GM21576 (cell line): ENCODE measurements around the gene SEMA5A.
"Not testable (repeated sequence)": the region's sequence is repeated elsewhere in the genome, so short reads cannot be mapped to it uniquely, and the experiment has no call there.

Experiments used
- ATAC-seq: cut with Tn5 transposase; IDR thresholded peaks from one replicate; pipeline ENCODE4 v1.9.1; 2021; ENCODE audit warnings: mild to moderate bottlenecking, moderate library complexity; ENCODE audit not compliant: unreplicated experiment

Gene SEMA5A

DNA sequence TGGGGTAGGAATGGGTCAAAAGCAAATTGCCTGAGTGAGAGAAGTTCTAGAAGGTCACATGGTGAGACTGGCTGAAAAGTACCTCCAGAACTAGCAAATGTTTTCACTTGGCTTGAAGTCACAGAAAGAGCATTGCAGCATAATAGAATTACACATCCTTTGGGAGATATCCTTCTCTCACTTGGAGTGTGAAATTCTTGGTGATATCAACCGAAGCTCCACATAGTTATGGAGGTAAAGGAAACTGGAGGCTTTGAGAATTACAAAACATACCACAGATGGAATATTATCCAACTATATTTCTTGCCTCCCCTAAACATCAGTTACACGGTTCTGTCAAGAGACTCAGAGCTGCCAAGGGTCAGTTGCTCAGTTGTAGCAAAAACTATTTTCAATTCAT lies 182.4 kb downstream of the SEMA5A start:
- peak; percentile 22 for ATAC-seq

DNA sequence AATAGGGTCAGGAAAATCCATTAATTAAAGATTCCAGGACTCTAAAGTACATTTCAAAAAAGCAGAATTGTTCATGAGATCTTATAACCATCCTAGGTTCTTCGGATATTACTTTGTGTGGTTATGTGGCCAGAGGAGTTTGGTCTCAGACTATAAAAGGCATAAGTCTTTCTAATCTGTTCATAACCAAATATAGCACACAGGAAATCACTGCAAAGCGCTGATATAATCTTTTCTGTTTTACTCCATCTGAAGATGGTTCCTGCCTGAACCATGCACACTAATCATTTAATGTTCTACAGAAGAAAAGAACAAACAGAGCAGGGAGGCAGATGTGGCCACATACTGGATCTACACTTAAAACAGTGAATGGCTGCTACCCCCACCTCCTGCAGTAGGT lies 182.8 kb downstream of the SEMA5A start:
- ATAC-seq: peak; percentile 39

DNA sequence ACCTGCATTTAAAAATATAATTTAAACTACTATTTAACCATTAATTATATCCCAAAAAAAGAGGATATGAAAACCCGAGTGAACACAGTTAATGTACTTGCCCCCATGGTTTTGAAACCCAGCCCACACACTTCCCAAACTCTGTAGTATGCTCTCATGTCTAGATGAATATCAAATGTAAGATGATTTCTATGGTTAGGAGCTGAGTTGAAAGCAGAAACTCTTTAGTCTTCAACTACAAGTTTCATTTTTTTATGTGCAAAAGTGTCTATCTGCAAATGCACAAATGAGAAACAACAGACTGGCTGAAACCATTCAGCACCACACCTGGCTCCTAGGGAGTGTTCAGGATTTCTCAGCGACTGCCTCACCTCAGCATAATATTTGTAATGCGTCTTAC lies 183.3 kb downstream of the SEMA5A start:
- peak; percentile 68 for ATAC-seq

DNA sequence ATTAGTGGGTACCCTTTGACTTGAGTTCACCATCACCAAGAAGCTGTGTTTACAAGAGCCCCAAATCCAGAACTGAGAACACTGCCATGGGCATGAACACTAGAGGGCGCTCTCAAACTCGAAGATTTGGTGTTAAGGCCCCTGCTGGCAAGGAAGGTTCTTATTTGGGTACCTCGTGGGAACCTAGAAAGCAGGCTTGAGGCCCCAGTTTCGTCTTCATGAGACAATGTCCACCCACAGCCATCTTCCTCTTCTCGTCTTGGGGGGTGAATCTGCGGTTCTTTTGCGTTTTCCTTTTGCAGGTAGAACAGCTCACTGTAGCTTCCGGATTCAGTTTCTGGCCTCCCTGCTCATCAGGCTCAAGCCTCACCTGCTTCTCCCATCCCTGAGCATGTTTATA lies 184.0 kb downstream of the SEMA5A start:
- ATAC-seq: peak; percentile 60

DNA sequence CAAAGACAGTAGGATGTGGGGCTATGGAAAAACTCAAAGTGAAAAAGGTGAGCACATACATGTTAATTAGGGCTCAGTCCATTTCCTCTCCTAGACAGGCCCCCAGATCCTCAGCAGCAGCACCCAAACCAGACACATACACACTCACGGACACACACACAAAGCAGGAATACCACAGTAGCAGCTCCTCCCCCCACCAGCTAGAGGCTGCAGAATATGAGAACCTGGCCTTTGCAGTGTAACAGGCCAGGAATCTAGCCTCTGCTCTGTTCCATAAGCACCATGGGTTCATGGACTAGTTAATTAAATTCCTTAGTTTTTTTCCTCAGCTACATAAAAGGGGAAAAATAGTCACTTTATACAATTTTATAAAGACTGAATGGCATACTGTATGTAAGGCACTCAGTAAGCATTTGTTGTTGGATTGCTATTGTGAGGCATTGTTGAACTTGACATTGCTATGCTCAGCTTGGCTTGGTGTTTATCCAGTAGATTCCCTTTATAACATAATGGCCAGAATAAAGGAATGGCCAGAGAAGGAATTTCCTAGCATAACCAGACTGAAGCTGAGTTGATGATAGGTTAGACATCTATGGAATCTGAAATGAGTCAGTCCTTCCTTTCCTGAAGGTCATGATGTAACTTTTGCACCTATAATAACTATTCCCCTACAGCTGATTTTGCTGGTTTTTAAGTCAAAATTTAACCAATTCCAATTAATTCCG lies 186.8 kb downstream of the SEMA5A start:
- ATAC-seq: no peak

DNA sequence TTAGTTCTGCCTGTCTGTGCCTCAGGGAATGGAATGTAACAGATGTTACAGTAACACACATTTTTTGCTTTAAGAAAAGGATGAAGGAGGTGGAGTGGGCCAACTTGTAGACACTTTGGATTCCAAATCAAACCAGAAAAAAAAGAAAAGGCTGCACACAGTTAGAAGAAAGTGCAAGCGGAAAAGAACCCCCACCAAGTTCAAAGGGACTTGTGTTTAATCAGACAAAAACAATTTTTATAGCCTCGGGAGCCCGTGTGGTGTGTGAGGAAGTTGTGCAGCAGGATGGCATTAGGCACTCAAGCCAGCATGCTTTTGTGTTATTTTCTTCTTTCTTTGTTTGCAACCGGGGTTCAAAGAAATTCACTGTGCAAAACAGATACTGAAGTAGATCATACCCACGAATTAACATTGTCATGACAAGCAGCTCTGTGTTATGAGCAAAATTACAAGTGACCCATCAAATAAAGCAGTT lies 189.5 kb downstream of the SEMA5A start:
- no peak for ATAC-seq

DNA sequence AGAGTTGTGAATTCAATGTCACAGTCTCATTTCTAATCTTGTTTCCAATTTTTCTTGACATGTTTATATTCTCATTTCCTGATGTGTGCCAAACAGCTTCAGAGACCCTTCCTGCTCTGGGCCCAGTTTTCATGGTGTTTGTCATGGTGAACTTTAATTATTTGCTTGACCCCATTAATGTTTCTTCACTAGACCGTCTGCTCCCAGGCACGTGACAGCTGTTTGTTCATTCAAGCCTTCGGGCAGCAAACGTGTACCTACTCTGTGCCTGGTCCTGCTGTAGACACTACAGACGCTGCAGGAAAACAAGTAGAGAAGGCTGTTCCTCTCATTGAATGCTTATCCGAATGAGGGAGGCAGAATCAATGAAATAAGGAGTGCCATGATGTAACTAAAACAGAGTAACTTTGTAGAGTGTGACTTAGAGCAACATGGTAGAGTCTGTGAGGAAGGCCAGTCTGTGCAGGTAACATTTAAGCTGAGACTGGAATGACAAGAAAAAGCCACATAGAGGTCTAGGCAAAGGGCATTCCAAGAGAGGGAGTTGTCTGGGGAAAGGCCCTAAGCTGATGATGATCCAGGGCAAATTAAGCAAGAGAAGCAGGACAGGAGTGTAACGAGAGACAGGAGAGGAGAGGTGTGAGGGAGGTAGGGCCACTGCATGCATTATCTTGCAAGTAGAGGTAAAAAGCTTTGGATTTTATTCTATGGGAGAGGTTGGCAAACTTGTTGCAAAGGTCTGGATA lies 191.4 kb downstream of the SEMA5A start:
- ATAC-seq: no peak

DNA sequence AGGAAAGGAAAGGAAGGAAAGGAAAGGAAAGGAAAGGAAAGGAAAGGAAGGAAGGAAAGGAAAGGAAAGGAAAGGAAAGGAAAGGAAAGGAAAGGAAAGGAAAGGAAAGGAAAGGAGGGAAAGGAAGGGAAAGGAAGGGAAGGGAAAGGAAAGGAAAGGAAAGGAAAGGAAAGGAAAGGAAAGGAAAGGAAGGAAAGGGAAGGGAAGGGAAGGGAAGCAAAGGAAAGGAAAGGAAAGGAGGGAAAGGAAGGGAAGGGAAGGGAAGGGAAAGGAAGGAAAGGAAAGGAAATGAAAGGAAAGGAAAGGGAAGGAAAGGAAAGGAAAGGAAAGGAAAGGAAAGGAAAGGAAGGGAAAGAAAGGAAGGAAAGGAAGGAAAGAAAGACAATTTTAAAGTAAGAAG lies 192.8 kb downstream of the SEMA5A start:
- ATAC-seq: not testable (repeated sequence)

DNA sequence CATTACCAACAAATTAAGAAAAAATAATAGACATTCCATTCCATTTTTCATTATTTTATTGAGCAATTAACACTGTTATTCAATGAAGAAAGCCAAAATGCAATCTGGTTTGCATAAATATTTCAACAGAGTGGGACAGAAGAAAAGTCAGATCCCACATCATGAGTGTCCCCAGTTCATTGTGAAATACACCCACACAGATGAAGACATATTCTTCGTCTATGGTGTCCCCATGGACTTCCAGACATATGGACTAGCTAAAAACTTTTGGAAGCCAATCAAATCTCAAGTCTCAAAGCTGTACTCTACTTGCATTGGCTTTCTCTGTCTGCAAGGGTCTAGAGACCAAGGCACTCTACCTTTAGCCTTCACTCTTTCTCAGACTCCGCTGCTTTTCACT lies 194.3 kb downstream of the SEMA5A start:
- no peak for ATAC-seq

DNA sequence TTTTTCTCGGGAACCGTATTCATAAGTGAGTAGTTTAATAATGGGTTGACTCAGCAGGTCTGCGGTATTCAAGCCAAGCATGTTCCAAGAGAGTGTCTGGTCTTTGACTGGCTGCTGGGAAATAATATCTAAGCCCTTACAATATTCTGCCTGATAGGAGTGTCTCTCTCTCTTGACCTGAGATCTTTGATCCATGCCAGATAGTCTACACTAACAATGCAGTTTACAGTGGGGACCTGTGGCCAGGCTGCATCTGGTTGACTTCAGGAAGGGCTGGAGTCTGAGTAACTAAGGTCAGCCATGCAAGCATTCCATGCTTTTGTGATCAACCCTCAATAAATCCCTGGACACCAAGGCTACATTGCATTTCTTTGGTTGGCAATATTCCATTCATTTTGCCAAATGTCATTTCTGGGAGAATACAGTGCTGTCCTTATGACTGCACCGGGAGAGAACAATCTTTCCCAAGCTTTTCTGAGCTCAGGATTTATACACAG lies 195.5 kb downstream of the SEMA5A start:
- ATAC-seq: no peak

DNA sequence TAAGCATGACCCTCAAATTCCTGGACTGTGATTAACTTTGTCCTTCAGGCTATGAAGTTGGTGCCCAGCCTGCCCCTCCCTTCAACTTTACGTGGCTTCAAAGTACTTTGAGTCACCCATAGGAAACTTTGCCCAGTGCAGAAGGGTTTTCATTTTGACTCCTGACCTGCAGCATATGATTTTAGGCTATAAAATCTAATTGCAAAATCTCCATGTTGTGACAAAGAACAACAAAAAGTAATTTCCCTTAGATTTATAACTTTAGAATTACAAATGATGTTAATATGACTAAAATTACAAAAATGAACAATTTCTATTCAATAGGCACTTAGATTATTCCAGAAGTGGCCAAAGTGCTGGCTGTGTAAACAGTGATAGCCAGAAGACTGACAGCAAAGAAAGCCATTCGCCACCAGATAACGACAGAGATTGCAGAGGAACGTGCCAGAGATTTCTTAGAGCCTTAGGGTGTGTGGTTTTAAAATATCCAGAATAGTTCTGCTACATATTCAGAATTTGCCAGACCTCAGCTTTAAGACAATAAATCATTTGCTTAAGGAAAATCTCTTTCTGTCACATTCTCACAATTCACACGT lies 197.4 kb downstream of the SEMA5A start:
- ATAC-seq: no peak

DNA sequence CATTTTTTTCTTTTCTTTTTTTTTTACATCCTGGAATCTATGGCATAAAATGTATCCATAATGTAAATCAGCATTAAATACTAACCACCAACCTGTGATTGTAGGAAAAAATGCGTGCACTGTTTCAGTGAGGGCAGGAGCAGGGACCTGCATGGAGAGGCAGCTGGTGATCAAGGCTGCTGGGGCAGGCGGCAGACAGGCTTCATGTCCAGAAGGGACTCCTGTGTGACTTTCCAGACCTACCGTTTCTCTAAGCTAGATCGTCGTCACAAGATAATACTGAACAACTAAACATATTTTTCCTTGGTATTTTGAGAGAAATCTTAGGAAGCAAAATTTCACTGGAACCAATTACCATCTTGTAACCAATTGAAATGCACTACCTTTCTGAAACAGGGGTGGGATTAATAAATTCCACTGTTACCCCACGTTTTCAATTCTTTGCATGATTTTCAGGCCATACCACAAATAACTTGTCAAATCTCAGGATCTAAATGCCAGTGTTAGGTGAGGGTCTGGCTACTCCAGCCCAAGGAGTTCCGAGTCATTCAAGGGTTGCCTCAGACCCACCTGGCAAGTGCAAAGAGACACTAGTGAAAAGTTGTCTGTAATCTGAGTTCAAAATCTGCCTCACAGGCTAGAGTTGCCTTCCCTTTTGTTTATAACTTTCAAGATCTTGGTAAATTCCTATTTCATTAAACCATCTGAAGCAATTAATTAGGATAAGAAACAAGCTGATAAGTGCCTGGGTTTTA lies 198.2 kb downstream of the SEMA5A start:
- no peak for ATAC-seq

DNA sequence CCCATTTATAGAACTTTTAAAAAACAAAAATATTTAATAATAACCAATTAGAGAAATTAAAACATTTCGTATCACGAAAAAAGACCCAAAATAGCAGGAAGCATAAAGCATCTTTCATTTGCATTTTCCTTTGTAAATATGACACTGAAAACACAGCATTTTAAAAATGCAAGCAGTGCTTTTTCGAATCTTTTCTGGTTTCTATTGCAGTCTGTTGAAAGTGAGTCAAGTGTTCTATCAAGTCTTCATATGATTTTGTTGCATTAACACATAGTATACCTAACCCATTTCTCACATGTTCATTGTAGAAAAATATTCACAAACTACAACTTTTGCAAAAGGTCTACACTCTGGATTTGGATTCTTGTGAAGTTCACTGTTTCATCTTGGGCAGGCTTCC lies 198.8 kb downstream of the SEMA5A start:
- ATAC-seq: no peak

DNA sequence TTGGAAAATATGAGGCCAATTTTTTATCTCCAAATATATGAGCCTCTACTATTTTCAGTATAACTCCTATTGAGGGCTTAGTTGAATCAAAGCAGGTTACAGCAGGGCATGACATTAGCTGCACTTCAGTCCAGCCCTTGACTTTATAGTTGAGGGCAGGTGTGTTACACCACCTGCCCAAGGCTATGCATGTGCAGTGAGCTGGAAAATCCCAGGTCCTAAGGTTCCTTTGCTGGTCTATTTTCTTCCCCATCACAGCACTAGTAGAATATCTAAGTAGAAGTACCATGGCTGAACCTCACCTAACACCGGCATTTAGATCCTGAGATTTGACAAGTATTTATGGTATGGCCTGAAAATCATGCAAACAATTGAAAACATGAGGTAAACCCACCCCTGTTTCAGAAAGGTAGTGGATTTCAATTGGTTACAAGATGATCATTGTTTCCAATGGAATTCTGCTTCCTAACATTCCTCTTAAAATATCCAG lies 201.1 kb downstream of the SEMA5A start:
- no peak for ATAC-seq

DNA sequence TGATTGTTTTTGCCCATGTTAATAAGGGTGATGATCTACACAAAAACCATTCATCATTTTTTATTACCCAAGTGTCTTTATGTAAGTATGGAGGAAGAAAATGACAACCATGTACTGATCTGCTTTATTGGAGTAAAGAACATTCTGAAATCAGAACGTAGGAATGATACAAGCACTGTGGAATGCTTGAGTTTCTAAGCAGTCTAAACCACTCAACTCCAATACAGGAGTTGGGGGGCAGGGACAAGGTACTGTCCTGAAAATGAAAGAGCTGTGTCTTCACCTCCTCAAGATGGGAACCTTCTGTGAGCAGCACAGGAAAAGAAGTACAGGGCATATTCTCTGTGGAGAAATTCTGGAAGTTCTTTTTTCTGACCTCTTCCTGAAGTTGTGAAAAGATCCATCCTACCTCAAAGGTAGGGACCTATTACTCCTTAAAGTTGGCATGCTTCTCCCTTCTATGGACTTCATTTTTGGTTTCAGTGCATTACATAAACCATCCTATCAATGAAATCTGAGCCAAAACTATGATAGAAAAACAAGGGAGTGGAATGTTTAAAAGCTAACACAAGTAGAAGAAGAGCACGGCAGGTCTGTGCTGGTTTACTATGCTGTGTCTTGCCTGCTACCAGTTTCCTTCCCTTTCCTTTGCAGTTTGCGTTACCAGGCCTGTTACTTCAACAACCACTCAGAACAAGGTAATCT lies 202.6 kb downstream of the SEMA5A start:
- no peak for ATAC-seq

DNA sequence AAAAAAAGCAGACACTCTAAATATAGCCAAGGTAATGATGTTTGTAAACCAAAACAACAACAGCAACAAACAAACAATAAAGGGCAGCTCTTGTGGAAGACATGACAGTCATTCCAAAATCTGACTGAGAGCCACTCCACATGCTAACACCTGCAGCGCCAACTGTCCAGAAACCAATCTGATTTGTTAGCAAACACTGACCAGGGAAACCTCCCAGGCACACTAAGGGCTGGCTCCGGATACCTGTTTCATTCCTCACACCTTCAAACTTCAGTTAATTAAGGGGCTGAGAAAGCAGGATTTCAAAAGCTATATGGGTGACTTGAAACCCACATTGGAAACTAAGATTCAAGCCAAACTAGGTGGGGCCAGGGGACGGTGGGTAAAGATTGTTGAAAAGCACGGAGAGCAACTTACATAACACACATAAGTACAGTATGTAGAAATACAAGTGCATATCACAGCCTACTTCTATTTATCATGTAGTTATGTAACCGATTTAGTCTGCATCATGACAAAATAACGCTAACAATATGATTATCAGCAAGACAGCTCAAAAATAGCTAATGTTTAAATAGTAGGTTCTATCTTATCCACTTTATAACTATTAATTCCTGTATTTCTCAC lies 203.6 kb downstream of the SEMA5A start:
- no peak for ATAC-seq

DNA sequence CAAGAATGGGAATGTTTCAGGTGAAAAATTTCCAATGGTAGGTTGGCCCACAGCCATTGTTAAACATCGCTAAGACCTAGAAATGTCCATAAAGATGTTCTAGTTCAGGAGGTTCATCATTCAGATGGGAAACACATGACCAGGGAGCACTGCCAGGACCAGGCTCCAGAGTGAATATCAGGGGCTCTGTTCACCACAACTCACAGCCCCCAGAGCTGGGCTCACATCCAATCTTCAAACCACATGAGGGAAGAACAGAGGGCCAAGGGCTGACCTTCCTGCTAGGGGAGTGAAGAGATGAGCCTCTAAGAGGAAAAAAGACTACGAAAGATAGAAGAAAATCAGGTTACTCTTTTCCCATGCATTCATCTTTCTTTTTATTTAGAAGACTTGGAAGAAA lies 205.8 kb downstream of the SEMA5A start:
- ATAC-seq: no peak

DNA sequence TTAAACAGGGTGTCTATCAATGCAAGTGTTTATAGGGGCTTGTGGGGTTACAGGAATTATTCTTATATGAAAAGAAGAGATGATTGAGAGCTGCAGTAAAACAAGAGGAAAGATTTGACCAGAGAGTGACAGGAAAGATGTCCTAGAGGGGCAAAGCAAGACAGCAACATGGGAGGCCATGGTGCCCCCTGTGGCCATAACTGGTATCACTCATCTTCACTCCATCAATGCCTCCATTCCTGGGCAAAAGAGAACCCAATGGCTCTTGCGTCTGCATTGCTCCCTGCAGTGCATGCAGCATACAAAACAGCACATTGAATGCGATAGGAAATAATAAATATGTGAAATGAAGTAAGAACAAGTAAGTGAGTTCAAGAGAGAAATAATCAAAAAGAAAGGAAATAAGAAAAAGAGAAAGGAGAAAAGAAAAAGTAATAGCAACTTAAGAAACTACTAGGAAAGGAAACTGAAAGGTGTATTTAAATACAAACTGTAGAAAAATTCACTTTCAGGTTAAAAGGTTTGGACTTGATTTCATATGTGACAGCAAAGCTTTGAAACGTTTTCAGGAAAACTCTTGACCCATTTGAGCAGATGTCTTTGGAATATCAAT lies 206.6 kb downstream of the SEMA5A start:
- ATAC-seq: no peak

DNA sequence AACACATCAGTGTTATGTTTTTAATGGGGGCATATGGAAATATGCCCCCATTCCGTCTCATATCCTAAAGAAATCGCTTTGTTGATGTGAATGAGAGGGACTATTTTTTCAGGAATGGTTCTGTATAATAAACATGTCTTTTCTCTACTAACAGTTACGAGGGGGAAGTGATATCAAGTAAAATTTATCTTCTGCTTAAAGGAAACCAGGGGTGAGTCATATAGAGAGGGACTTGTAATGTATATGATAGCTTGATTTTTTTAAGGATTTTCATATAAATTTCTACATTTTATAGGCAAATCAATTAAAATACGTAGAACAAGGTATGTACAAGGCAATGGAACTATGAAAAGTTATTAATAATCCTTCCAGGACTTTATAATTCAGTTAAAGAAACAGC lies 207.1 kb downstream of the SEMA5A start:
- ATAC-seq: no peak
